Activated CD4-positive, CD25-positive, alpha-beta regulatory T cell treated with anti-CD3 and anti-CD28 coated beads, Interleukin-2, amount 50 U/mL, for 24 hours (primary cell): ENCODE data around the gene SNRPA1.

Experiments used
- ATAC-seq, 2 donors: fragments of 150-1000 bp; cut with Tn5 transposase; one replicate each; pipeline ENCODE4 v1.10.0; 2021; ENCODE audit warnings: mild to moderate bottlenecking in 1 of 2, moderate library complexity in 1 of 2

SNRPA1 gene

DNA sequence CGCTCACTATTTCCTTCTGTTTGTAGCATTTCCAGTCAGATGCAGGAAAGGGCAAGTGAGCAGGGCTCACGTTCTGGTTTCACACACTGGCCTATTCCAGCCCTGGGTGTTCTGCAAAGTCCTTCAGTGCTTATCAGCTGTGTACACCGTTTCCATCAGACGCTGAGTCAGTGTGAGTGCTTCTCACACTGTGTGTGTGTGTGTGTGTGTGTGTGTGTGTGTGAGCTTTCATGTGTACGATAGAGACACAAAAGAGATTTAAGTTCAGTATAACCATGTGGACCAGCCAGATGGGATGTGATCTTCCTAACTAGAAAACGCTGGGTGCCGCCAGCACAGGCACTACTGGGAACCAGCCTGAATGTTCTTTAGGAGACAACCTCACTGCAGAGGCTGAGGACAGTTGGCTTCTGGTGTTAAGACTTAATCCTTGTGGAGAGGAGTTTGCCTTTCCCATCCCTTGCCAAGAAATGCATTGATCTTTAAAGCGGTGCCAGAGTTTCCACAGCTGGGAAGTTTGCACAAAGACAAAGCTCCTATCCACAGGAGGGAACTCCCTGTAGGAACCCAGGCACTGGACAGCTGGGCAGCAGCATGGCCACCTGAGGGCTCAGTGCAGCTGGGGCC lies 39.3 kb downstream of the SNRPA1 start:
- no peak for ATAC-seq

DNA sequence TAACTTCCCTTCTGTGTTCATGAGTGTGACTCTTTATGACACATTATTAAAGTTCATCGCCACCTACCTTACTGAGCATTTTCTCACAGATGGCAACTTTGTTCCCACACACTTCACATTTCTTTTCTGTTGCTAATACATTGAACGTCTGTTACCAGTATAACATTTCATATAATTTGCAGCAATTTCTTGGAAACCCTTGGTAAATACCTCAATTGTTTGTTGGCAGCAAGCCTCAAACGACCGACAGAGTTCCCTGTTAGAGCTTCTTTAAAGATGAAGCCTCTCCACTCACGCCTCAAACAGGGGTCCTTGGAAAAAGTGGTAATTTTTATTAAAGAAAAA lies 40.0 kb downstream of the SNRPA1 start:
- peak in 1 of 2 donors; percentile 8 for ATAC-seq

DNA sequence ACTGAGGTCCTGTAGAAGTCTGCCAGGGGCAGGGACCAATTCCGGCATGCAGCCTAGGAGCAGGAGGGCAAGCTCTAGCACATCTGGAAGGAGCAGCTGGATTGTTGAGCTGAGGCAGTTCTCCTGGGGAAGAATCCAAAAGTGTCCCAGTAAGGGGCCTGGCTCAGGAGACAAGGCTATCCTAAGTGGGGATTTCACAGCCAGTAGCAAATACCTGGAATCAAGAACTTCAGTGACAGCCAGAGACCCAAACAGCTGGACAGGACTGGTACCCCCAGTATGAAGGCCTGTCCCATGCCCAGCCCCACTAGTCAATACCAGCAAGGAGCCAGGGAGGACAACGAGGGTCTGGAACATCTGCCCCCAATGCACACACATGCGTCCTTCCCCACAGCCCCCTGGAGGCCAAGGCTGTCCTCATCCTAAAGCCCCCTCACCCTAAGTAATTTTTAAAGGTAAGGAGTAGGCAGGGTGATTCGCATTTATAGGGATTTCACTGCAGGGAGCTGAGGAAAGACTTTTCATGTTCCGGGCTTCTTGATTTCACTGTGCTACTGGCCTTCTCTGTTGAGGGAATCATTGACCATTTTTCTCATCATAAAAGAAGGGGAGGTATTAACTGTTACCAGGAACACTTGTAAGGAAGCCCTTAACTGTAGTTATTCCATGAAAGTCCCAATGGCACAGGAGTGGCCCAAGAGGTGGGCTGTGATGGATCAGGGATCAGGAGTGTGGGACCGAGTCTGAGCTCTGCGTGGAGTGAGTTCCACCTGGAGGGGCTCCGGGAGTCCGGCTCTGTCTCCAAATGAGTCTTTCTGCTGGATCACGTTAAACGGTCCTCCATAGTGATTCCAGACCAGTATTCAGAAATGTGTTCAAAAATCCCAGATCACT lies 40.6 kb downstream of the SNRPA1 start:
- no peak for ATAC-seq

DNA sequence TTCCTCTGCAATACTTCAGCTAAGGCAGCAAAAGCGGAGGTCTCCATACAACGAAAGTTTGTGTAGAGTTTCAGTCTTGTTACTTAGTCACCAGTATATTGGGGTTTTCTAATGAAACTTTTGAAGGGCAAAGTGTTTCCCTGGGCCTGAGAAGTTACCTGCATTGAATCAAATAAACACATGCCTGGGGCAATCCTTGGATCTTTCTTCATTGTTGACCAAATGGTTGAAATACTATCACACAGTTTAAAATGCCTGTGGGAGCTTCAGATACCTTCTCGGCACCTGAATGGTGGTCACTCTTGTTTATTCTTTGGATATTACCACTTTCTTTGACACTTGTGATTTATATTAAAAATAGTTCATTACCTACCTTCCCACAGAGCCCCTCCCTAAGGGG lies 42.2 kb downstream of the SNRPA1 start:
- no peak for ATAC-seq

DNA sequence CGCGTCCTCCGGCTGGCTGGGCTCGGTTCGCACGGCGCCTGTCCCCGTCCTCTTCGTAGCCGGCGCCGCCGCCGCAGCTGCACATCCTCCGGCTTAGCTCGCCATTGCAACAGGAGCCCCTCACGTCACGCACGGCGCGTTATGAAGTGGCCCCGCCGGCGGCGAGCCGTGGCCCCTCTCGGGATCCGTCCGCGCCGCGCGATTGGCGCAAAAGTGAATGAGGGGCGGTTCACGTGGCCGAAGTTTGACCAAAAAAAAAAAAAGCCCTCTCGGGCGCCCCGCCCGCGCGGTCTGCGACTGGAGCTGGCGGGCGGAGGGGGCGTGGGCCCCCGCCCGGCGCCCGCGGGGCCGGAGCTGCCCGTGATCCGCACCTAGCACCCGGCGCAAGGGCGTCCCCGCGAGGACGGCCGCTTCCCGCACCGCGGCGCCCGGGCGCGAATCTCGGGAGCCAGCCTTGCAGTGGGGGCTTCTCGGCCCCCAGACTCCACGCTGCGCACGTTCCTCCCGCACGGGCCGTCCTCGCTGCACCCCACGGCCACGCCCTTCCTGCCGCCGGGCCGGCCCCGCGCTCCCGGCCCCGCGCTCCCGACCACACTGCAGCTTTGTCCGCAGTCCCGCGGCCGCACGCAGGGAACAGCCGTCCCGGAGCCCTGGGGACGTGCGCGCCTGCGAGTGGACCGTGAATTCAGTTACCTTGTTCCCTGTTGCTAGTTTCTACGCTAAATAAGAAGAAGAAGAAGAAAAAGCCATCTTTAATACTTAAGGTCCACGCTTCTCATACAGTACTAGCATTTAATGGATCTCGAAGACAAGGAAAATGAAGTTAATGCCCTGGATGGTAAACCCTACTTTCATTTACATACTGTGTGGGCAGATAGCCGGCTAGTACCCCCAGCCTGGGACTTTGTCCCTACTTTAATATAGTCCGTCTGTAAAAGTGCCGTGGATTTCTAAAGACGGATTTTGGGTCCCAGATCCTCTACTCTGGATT lies 42.9 kb downstream of the SNRPA1 start, which contains the start of gene CHSY1:
Gene CHSY1 (minus strand): TSS at position 219 of the 991 bp plus-strand sequence. CDS start 592 bp downstream, outside the sequence.
- peak; percentile 67 to 70 for ATAC-seq

DNA sequence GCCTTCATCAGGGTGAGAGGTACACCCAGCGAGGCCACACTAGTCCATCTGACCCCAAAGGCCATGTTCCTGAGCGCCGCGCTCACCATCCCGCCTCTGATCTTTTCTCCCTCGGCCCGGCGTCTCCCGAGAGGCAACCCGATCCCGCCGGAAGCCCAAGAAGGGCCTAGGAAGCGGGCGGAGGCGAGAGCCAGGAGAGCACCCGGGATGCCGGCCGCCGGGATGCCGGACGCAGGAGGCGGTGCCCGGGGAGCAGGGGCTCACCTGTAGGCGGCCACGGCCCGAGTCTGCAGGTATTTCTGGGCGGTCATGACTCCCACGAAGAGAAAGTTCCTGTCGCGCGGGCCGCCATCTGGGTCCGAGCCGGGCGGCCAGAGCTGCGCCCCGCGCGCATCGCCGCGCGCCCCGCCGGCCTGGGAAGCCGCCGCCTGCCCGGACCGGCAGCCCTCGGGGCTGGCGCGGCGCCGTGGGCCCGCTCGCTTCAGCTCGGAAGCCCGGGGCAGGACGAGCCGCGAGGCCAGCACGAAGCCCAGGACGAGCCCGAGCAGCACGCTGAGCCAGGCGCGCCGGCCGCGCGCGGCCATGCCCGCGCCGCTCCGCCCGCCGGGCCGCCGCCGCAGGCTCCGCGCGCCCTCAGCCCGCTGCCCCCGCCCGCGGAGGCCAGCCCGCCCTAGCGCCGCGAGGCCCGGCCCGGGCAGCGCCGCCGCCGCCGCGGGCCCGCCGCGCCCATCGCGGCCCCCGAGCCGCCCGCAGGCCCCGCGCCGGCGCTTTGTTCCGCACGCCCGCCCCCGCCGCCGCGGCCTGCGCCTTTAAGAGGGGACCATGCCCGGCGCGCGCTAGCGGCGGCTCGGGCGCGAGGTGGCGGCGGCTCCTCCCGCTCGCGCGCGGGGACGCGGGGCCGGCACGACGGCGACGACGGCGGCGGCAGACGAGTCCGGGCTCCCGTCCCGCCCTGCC lies 43.9 kb downstream of the SNRPA1 start:
- ATAC-seq, result peak; percentile 36 to 46

DNA sequence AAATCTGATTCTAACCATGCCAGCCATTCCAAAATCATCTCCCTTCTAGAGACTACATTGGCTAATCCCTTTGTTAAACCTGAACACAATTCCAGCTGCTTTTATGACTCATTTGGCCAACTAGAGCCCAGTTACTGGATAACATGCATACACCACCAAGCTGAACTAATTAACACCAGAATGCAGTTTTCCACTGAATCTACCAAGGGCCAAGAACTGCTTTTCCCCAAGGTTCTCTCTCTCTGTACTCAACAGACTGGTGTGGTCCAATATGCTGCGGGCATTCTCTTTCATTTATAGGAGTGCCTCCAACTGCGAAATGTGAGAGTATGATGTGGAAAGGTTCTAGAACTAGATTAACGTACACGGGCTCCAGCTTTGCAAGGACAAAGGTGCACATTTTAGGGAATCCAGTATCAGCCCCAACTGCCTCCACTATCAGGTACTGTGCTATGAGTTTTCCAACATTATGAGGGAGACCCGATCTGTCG lies 44.7 kb downstream of the SNRPA1 start:
- ATAC-seq, result no peak

DNA sequence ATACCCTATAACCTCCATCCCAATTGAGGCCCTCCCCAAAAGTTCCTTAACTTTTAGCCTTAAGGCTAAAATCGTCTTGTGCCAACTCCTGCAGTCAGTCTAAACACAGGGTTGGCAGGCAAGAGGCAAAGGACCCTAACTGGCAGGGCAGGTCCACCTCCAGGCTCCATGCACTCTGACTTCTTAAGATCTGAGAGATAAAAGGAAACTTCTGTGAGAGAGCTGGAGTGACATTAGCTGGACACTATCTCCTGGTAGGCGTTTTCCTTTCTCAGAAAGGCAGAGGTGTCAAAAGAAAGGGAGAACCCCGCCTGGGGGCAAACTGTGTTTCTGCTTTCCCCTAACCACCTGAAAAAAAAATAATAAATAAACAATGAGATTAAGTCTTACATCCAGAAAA lies 46.8 kb downstream of the SNRPA1 start:
- ATAC-seq, result no peak

DNA sequence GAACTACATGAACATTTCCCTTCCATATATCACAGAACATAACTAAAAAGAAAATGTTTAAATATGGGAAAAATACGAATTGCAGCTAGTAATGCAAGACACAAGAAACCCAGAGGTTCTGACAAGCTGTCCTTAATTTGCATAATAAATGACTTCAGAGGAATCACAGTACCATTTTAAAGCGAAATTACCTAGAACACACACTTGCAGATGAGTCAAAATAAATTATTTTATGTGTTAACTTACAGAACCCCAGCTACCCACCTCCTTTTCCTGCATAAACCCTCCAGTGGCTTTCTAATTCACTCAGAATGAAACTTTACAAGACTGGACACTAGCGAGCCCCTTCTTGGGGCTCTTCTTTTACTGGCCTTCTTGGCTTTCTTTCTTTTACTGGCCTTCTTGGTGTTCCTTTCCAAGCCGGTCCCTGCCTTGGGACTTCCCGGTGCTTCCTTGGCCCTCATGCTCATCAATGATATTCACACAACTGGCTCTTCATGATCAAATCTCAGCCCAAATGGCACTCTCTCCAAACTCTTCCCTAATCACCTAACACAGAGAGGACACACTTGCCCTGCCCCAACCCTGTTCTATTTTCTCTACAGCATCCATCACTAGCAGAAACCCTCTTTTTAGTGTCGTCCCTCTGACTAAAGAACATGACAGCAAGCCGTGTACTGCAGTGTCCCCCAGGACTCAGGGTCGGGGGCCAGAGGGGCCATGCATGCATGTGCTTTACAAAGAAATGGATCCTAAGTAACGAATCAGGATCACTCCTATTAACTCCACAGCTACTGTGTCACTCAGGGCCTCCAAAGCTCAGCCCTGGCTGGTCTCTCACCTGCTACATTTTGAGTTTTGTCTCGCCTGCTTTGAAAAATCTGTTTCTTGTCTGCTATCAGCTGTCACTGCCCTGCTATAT lies 48.0 kb downstream of the SNRPA1 start:
- ATAC-seq, result peak; percentile 31 to 47

DNA sequence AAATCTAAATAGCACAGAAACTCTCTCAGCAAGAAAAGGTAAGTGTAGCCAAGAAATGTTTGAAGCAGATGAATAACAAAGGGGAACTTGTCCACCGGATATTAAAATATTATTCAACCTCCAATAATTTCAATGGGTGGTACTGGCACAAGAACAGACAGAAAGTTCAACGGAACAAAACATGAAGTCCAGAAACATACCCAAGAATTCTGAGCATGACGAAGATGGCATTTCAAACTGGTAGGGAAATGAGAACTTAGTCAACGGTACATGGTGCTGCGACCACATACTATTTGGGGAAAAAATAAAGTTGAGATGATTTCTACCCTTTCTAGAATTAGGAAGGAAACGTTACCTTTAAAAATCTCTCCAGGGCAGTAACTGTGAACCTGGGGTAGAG lies 48.7 kb downstream of the SNRPA1 start:
- ATAC-seq, result peak; percentile 16 to 17

DNA sequence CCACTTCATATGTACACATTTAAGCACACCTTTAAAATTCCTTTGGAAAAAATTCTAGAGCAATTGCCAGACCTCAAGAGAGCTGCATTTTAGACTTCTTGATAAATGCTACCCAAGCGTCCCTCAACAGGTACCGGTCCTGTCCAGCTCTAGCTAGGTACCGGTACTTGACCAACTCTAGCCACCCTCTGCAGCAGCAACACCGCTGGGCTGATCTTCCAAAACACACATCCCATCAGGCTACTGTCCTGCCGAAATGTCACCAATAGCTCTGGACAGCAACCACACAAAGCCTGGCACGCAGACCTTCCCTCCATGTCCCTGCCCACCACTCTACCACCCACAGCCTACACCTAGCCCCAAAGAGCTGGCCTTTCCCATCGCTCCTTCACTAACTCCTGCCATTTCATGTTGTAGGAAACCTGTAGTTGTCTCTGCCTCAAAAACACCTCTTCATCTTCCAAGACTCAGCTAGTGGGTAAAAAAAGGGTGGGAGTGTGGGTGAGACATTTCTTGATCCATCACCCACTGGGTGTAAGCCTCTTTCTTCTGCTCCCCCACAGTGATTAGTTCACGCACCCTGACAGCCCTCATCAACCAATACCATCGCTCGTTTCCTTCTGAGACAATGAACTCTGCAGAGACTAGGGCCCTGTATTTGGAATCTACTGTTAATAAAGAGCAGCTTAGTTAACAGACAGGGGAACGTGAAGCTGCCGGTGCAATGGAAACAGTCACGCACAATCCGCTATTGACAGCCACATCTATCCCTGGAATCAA lies 50.0 kb downstream of the SNRPA1 start:
- ATAC-seq, result no peak

DNA sequence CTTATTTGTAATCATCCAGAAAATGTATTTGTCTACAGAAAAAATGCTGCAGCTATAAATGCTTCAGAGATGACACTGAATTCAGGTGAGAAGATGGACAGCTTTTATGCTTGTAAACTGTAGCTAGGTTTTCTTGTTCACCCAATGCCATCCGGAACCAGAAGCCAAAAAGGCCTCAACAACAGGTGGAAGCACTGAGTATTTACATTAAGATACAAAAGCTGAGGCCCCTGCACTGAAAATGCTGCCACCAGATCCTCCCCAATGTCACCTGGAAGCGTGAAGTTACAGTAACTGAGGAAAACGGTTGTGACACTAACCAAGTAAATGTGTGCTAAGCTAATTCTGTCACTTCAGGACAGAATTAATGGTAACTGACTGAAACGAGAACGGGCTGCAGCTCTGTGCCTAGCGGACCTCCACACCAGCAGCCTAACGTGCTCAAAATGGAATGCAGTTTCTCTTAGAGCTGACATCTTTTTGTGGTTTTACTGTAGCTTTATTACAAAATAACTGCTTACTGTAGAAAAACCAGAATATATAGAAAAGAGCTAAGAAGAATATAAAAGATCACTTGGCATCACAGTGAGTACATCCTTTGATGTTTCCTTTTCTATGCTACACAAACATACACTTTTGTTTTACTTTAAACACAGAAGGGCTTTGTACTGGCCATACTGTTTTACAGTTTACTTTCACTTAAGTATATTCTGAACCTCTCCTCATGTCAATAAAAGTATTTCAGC lies 50.8 kb downstream of the SNRPA1 start:
- ATAC-seq, result no peak

DNA sequence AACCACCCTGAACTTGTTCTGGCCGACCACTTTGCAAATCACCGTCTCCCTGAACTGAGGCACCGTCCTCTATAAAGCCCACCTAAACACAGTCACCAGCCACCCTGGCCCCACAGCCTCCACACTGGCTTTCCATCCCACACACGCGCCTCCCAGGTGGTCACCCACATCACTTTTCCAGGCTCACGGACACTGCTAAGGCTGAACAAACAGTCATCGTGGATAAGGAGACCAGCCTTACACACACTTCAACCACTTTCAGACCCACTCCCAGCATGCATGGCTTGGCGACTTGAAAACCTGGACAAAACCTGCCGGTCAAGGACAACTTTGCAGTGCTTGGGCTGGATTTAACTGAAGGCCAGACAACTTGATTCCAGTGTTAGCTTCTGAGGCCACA lies 51.6 kb downstream of the SNRPA1 start:
- ATAC-seq, result no peak

DNA sequence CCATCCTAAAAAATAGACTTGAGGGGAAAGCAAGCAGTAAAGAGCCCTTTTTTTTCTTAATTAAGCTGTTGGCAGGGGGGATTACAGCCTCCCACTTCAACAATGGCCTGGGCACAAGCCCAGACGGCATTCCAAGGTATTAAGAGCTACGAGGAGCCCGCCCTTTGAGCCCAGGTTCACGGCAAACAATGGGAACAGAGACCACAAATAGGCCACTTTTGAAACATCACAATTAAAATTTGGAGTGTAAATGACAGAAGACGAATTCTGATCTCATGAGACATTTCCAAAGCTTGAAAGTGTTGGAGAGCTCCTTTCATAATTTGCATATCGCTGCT lies 52.1 kb downstream of the SNRPA1 start:
- ATAC-seq, result no peak

DNA sequence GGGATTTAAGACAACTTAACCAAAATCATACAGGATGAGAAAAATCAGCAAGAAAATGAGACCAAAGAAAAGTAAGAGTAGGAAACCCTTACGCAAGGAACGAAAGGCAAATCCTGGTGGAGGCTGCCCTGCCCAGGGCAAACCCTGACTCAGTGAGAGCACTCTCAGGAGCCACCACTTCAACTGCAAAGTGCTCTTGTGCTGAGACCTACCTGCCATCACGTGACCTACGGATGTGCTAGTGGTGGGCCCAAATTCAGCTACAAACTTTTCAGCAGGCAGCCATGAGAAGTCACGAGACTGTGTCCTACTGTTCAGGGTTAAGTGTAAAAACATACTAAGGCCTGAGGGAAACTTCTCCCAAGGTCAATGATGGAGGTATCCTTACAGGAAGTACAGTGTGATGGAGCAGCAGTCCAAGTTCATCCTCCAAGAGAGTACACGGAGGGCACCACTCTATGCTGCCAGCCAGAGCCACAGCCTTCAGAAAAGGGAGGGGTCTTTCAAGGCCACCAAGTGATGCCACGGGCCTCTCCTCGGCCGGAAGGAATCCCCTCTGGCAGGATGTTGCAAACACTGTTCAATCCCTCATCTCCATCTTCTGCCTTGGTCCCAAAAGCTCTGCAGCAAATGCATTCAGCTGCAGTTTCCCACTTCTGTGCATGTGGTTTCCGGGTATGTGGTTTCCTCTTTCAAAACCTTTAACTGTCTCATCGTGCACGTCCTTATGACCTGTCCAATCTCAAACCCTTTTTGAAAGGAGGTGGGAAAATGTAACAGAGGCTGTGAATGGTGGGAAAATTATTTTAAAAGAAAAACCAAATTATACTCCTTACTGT lies 52.7 kb downstream of the SNRPA1 start:
- ATAC-seq, result peak; percentile 62 to 65

DNA sequence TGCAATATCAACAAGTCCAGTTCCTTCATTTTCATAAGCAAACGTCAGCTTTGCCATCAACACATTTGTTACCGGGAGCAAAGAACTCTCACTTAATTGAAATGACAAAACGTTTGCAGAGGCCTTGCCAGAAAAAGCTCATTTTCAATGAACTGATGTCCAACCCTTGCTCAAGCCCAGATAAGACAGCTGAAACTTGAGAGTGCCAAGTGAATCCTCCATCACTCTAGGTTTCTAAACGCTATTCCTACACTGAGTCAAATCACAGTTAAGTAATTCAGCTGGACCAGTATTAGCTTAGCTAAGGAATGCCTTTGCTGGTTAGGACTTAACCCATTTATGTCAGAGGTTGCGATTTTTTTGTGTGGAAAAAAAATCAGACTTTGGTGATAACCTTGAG lies 54.7 kb downstream of the SNRPA1 start:
- ATAC-seq, result no peak

DNA sequence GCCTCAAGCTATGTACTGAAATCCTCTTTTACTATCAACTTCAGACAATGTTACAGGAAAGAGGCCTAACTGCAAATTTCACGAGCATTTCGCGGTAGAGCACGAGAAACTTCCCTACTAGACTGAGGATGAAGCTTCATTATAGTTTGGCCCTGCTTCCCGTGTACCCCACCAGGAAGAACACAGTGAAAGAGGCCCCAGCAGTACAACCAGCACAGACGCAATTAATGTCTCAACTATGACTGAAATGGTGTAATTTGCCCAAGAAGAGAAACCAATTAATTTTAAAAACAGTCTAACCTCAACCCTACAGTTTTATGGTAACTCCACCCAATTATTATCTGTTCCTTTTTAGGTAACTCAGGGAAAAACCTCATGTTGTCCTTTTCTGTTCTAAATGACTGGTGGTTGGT lies 55.3 kb downstream of the SNRPA1 start:
- ATAC-seq, result peak; percentile 55 to 62

DNA sequence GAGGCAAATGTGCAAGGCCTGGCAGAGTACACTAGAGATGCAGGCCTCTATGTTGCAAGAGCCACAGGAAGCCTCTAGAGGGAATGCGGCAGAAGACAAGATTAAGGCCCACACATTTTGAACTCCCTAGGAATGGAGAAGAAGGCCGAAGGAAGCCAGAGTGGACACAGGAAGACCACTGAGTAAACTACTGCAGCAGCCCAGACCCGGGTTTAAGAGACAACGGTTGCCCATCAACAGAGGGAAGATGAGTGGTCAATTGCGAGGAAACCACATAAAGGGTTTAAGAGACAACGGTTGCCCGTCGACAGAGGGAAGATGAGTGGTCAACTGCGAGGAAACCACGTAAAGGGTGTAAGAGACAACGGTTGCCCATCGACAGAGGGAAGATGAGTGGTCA lies 57.8 kb downstream of the SNRPA1 start:
- ATAC-seq, result no peak
